HG03280 (cell line): ENCODE data around the gene ATP5ME.
"Not testable (repeated sequence)": the region's sequence is repeated elsewhere in the genome, so short reads cannot be mapped to it uniquely, and the experiment has no call there.

Experiments
- ATAC-seq: cut with Tn5 transposase; IDR thresholded peaks from one replicate; pipeline ENCODE4 v1.9.1; 2021; ENCODE audit warnings: mild to moderate bottlenecking, moderate library complexity; ENCODE audit not compliant: unreplicated experiment

Gene ATP5ME

GRCh38 chr4:671769-672168 is 2.3 kb downstream of the ATP5ME start:
- no peak for ATAC-seq

- not testable (repeated sequence) for ATAC-seq
Observed at GRCh38 chr4:669806-670559, 4.1 kb downstream of the ATP5ME start.

- not testable (repeated sequence) for ATAC-seq
Observed at GRCh38 chr4:668219-668618, 5.9 kb downstream of the ATP5ME start.

GRCh38 chr4:667545-667925 is 6.5 kb downstream of the ATP5ME start:
- ATAC-seq, result no peak

GRCh38 chr4:666822-667544 is 7.1 kb downstream of the ATP5ME start:
- ATAC-seq, result no peak

GRCh38 chr4:666436-666810 is 7.7 kb downstream of the ATP5ME start:
- no peak for ATAC-seq

- no peak for ATAC-seq
Observed at GRCh38 chr4:665751-666435, 8.2 kb downstream of the ATP5ME start.

GRCh38 chr4:665381-665750 is 8.7 kb downstream of the ATP5ME start:
- no peak for ATAC-seq

GRCh38 chr4:664713-665231 is 9.3 kb downstream of the ATP5ME start:
- ATAC-seq, result no peak

GRCh38 chr4:663438-664428 is 10.3 kb downstream of the ATP5ME start:
- ATAC-seq, result peak; percentile 62

GRCh38 chr4:663046-663437 is 11.0 kb downstream of the ATP5ME start:
- ATAC-seq, result peak; percentile 8

GRCh38 chr4:661881-662761 is 12.0 kb downstream of the ATP5ME start:
- ATAC-seq, result no peak

- ATAC-seq, result no peak
Observed at GRCh38 chr4:661231-661630, 12.8 kb downstream of the ATP5ME start.

- no peak for ATAC-seq
Observed at GRCh38 chr4:660401-660800, 13.7 kb downstream of the ATP5ME start.

GRCh38 chr4:659851-660250 is 14.2 kb downstream of the ATP5ME start:
- no peak for ATAC-seq

- no peak for ATAC-seq
Observed at GRCh38 chr4:658681-659667, 15.1 kb downstream of the ATP5ME start.

GRCh38 chr4:657834-658667 is 16.0 kb downstream of the ATP5ME start:
- no peak for ATAC-seq
